ENCODE results near the gene GARS1.
A peak's percentile ranks its signal among the peaks of the same experiment; 100 is the strongest.
"Not testable (repeated sequence)": the region's sequence is repeated elsewhere in the genome, so short reads cannot be mapped to it uniquely, and the experiment has no call there.

Gene GARS1

DNA sequence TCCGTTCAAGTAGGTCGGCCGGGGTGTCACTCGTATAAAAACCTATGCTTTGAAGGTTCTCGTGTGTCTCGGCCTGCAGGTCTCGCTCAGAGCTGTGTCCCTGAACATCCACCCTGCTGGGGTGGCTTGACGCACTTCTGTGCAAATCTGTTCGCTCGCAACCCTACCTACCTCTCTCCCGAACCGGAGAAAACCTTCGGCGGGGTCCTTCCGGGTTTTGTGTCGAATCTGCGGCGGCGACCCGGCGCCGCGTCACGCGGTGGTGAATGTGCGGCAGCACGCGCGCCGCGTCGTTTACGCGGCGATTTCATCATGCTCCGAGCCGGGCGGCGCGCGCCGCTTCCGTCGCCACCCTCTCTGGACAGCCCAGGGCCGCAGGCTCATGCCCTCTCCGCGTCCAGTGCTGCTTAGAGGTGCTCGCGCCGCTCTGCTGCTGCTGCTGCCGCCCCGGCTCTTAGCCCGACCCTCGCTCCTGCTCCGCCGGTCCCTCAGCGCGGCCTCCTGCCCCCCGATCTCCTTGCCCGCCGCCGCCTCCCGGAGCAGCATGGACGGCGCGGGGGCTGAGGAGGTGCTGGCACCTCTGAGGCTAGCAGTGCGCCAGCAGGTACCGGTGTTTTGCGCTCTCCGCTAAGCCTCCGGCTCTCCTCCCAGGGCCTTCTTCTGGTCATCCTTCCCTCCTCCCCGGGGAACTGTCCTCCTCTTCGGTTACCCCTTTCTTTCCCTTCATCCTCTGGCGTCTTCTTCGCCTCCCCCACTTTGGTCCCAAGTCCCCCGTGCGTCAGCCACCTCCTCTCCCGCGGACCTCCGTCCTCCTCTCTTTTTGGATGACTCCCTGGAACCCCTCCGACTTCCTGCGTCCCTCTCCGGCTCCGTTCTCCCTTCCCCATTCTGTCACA is at the start of gene GARS1:
Gene GARS1, plus strand, starts transcription at position 339 of the 896 bp plus-strand sequence. Its CDS starts 44 bp downstream, at position 383.
- DNase-seq (ENCODE audit: low read depth) = peak; percentile 91

DNA sequence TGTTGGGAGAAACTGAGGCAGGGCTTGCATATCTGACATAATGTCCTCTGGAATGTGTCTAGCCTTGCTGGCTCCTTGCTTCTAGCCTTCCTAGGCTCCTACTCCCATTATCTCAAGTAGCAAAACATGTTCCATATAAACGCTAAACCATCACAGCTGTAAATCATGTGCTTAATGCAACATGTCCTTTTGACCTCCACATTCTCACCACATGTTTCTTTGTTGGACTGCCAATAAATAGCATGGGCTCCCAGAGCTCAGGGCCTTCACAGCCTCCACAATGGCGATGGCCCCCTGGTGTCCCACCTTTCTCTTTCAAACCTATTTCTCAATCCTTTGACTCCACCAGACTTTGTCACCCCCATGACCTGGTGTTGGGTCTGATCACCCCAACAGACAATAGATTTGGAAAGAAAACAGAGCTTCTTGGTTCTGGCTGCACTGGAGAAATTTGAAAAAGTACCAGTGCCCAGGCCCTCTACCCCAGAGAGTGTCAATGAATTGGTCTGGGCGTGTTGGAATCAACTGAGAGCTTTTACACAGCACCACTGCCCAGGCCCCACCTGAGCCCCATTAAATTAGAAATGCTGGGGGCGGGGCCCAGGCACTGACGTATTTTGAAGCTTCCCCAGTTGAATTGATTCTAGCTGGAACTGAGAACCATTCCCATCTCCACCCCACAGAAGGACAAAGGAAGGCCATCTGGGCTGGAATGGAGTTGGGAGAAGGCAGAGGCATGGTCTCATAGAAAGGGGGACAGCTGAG is 48.7 kb upstream of the GARS1 start:
- DNase-seq (ENCODE audit: low read depth) = peak; percentile 45

- no peak for DNase-seq (ENCODE audit: low read depth)
Measured at GRCh38 chr7:30546596-30546995, 48.1 kb upstream of the GARS1 start.

DNA sequence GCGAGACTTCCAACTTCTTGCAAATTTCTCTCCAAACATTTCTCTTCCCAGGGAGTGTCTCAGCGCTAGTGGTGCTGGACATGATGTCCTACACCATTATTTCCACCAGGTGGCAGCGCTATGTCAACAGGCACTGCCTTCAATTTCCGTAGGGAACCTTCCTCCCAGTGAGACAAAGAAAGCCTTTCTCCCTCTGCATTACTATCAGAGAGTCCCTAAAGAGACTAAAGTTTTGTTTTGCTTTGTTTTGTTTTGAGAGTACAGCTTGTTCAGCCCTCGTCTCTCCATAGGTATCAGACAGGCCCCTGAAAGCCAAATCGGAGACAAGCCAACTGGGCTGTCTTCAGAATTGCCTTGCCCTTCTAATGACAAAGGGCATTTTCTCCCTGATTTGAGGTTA is 45.8 kb upstream of the GARS1 start:
- DNase-seq (ENCODE audit: low read depth) = peak; percentile 67

- no peak for DNase-seq (ENCODE audit: low read depth)
Measured at GRCh38 chr7:30549931-30550493, 44.7 kb upstream of the GARS1 start.

GRCh38 chr7:30552330-30552729 is 42.3 kb upstream of the GARS1 start:
- no peak for DNase-seq (ENCODE audit: low read depth)

- no peak for DNase-seq (ENCODE audit: low read depth)
Measured at GRCh38 chr7:30553141-30553540, 41.5 kb upstream of the GARS1 start.

GRCh38 chr7:30553546-30553945 is 41.1 kb upstream of the GARS1 start:
- no peak for DNase-seq (ENCODE audit: low read depth)

DNA sequence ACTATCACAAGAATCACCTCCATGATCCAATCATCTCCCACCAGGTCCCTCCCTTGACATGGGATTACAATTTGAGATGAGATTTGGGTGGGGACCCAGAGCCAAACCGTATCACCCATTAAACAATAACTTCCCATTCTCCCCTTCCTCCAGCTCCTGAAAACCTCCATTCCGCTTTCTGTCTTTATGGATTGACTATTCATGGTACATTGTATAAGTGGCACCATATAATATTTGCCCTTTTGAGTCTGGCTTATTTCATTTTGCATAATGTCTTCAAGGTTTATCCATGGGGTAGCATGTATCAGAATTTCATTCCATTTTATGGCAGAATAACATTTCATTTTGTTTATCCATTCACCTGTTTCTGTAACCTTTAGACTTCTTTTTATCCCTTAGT is 39.2 kb upstream of the GARS1 start:
- no peak for DNase-seq (ENCODE audit: low read depth)

- DNase-seq (ENCODE audit: low read depth) = peak; percentile 38
Measured at GRCh38 chr7:30556840-30557239, 37.8 kb upstream of the GARS1 start.

GRCh38 chr7:30557245-30557644 is 37.4 kb upstream of the GARS1 start:
- no peak for DNase-seq (ENCODE audit: low read depth)

DNA sequence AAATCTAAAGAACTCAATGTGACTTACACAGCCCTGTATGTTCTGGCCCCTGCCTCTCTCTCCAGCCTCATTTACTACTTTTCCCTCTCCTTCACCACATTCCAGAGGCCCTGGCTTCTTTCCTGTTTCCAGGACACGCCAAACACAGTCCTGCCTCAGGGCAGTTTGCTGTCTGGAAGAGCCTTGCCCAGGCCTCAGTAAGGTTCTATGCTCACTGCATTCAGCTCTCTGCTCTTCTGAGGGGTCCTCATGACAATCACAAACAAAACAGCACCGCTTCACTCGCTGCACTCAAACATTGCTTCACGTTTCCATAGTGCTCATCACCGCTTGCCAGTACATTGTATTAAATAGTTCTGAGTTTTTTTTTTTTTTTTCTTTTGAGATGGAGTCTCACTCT is 35.1 kb upstream of the GARS1 start:
- DNase-seq (ENCODE audit: low read depth) = no peak

DNA sequence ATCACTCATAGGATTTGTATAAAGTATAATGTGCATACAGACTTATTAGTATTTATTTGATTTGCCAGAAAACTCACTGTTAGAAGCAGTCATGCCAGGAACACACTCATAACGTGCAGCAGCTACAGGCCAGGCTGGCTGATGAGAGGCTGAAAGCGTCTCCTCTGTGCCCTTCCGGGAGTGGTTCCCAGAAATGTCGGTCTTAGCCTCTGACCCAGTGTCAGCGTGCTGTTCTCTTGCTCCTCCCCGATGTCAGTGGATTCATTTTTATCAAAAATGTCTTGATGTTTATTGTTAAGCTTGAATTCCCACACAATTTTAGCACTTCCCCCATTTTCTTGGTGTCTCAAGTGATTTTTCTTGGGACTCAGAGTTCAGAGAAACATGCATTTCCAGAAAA is 33.3 kb upstream of the GARS1 start:
- DNase-seq (ENCODE audit: low read depth) = no peak

- peak; percentile 58 for DNase-seq (ENCODE audit: low read depth)
Measured at GRCh38 chr7:30562498-30562897, 32.2 kb upstream of the GARS1 start.

- DNase-seq (ENCODE audit: low read depth) = no peak
Measured at GRCh38 chr7:30562909-30563308, 31.8 kb upstream of the GARS1 start.

DNA sequence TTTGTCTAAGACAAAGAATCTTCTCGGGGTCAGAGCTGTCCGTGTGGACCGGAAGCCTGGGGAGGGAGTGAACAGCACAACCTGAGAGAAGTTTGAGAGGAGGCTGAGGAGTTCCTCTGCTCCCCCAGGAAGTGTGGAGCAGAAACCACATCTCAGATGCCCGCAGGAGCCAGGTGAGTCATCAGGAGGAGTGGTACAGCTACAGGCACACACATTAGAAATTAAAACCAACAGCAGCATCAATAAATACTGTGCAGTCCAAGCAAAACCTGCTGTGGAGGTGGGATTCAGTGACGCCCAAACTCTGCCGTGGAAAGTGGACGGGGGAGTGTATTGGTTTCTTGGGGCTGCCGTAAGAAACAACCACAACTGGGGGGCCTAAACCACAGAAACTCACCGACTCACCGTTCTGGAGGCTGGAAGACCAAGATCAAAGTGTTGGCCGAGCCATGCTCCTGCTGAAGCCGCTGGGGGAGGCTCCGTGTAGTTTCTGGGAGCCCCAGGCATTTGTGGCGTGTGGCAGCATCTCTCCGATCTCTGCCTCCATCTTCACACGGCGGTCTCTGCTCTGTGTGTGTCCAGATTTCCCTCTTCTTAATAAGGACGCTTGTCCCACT is 31.2 kb upstream of the GARS1 start:
- DNase-seq (ENCODE audit: low read depth) = peak; percentile 45

GRCh38 chr7:30564243-30564892 is 30.3 kb upstream of the GARS1 start:
- DNase-seq (ENCODE audit: low read depth) = peak; percentile 83

DNA sequence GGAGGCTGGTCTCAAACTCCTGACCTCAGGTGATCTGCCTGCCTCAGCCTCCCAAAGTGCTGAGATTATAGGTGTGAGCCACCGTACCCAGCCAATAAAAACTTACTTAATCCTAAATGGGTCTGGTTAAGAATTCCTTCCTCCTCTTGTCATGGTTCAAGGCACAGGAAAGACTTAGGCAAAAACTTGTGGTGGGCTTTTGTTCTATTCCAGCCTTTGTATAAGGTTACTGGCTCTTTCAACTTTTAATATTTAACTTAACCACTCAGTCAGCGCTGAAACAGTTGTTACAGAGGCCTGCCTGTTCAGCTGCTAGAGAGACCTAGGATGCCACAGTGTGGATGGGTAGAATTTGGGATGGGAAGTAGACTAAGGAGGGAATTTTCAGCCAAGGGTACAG is 28.1 kb upstream of the GARS1 start:
- DNase-seq (ENCODE audit: low read depth) = no peak

DNA sequence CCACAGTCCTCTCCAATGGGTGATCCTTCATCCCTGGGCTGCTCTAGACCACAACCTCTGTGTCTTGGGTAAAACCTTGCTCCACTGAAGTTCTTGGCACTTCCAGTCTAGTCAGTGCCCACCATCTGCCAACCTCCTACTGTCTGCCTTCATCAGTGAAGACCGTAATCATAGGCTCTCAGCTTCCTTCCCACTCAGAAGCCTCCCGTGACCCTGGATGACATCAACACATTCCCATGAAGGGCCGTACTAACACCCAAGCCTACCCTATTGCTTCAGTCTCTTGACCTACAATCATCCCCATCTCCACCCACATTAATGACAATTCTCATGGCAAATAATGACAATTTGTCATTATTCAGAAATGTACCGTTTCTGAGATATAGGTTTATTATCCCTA is 27.6 kb upstream of the GARS1 start:
- DNase-seq (ENCODE audit: low read depth) = no peak

DNA sequence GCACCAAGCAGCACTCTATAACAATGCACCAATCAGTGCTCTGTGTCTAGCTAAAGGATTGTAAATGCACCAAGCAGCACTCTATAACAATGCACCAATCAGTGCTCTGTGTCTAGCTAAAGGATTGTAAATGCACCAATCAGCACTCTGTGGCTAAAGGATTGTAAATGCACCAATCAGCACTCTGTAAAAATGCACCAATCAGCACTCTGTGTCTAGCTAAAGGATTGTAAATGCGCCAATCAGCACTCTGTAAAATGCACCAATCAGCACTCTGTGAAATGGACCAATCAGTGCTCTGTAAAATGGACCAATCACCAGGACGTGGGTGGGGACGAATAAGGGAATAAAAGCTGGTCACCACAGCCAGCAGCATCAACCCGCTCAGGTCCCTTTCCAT is 24.4 kb upstream of the GARS1 start:
- not testable (repeated sequence) for DNase-seq (ENCODE audit: low read depth)

DNA sequence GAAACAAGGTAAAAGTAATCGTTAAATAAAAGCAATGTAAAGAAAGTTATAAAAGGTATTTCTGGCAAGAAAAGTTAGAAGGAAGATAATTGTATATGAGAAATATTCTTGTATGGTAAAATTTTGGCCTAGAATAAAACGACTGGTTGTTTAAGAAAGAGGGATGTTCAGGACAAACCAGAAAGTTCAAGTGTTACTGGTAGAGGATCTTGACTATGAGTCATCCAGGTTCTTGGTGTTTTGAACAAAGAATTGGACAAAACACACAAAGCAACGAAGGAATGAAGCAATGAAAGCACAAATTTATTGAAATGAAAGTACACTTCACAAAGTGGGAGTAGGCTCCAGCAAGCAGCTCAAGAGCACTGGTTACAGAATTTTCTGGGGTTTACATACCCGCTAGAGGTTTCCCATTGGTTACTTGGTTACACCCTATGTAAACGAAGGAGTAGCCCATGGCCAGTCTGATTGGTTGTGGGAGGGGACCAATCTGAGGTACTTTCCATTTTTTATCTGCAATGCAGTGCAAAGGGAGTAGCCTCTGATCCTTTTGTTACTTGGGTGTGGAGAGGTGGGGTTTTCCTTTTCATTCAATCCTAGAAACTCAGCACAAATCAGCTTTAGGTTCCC is 22.4 kb upstream of the GARS1 start:
- DNase-seq (ENCODE audit: low read depth) = peak; percentile 23

All from iris pigment epithelial cell (primary cell).